ENCODE measurements around the gene TRIP13.

GRCh38 chr5:945691-946551 is 53.2 kb downstream of the TRIP13 start:
- no peak for TF ChIP-seq CTCF (IDR thresholded peaks at IDR 0.05)
- TF ChIP-seq POLR2A (IDR thresholded peaks at IDR 0.05): no peak

All from Peyer's patch (tissue), 4 donors.